Measurements from ENCODE around the gene LRCH1. TPM values are rescaled to one million over a fixed set of nuclear protein-coding genes. Genes with fewer than 3 reads are reported as not detected.
"Not testable (repeated sequence)": the region's sequence is repeated elsewhere in the genome, so short reads cannot be mapped to it uniquely, and the experiment has no call there.

LRCH1 gene
- total RNA-seq, 4 donors from 2014 or later: 5.0 to 20.4 (median 7.4) TPM

- H3K9me3 ChIP-seq: no peaks in the 10 kb centered on the region
- H3K36me3 ChIP-seq: peaks cover 0 to 35% (median 0%) of the 10 kb centered on the region in 3 donors
- no peak for DNase-seq
- H3K27ac ChIP-seq: no peak overlapping the region
- WGBS, 2 donors: 79 to 83% methylated on average over 4 to 6 of the region's 6 CpGs
- H3K4me3 ChIP-seq: no peak overlapping the region
- intact Hi-C loops (cut with DNase I): no loop called here
- H3K4me1 ChIP-seq: peaks cover 0 to 10% (median 0%) of the 10 kb centered on the region in 3 donors
- H3K27me3 ChIP-seq: no peaks in the 10 kb centered on the region
- TF ChIP-seq POLR2A (IDR thresholded peaks at IDR 0.05) (no peak), CTCF (IDR thresholded peaks at IDR 0.05) (no peak)
Observed at GRCh38 chr13:46753917-46754316, 200.9 kb downstream of the LRCH1 start.

DNA sequence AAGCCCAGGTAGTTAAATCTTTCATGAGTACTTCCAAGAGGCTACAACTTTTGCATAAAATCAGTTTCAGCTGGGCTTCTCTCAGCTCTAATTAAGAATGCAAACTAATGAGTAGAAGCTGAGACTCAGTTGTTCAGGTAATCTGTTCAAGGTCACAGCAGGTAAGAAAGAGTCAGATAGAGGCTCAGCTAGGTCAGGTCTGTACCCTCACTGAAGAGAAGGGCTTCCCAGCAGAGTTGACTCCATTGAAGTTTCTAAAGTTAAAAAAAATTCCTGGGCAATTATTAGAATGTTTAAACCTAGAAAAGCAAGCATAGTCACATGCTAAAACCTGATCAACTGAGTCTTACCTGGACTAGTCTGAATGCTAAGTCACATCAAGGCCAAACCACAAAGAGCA is 201.8 kb downstream of the LRCH1 start:
- intact Hi-C loops (cut with DNase I): no loop called here
- TF ChIP-seq POLR2A (IDR thresholded peaks at IDR 0.05) (no peak), CTCF (IDR thresholded peaks at IDR 0.05) (no peak)
- Histone ChIP-seq H3K27me3 (no peaks in the 10 kb centered on the region), H3K36me3 (peaks cover 0 to 26% (median 0%) of the 10 kb centered on the region in 3 donors), H3K4me1 (peaks cover 0 to 10% (median 0%) of the 10 kb centered on the region in 3 donors), H3K4me3 (no peak overlapping the region), H3K9me3 (no peaks in the 10 kb centered on the region), H3K27ac (no peak overlapping the region)
- DNase-seq: no peak

- peaks cover 0 to 19% (median 0%) of the 10 kb centered on the region in 3 donors for H3K36me3 ChIP-seq
- H3K4me1 ChIP-seq: peaks cover 0 to 10% (median 0%) of the 10 kb centered on the region in 3 donors
- H3K27me3 ChIP-seq; H3K27ac ChIP-seq; H3K9me3 ChIP-seq; intact Hi-C loops (cut with DNase I); H3K4me3 ChIP-seq; DNase-seq: not testable (repeated sequence)
- WGBS, 2 donors: 90% methylated on average over 4 of the region's 5 CpGs; no CpG with 5 or more reads in 1 of the 2 donors
Observed at GRCh38 chr13:46755508-46755907, 202.5 kb downstream of the LRCH1 start.

- H3K4me1 ChIP-seq: peaks cover 0 to 10% (median 0%) of the 10 kb centered on the region in 3 donors
- no peaks in the 10 kb centered on the region for H3K27me3 ChIP-seq
- no peaks in the 10 kb centered on the region for H3K9me3 ChIP-seq
- no peak for DNase-seq
- no peak overlapping the region for H3K27ac ChIP-seq
- intact Hi-C loops (cut with DNase I): no loop called here
- peaks cover 0 to 5% (median 0%) of the 10 kb centered on the region in 3 donors for H3K36me3 ChIP-seq
- WGBS, 2 donors: 15 to 26% methylated on average over 4 of the region's 4 CpGs
- TF ChIP-seq POLR2A (IDR thresholded peaks at IDR 0.05) (no peak), CTCF (IDR thresholded peaks at IDR 0.05) (no peak)
- H3K4me3 ChIP-seq: no peak overlapping the region
Observed at GRCh38 chr13:46756977-46757376, 204.0 kb downstream of the LRCH1 start.

DNA sequence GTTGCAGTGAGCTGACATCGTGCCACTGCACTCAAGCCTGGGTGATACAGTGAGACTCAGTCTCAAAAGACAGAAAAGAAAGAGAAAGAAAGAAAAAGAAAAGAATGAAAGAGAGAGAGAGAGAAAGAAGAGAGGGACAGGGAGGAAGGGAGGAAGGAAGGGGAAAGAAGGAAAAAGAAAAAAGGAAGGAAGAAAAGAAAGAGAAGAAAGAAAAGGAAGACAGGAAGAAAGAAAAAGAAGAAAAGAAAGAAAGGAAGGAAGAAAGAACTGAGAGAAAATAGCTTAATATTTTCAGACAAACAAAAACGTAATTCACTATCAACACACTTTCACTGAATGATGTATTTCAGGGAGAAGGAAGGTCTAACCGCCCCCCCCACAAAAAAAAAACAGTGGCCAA is 204.7 kb downstream of the LRCH1 start:
- 61 to 68% methylated on average over 3 of the region's 3 CpGs for WGBS, 2 donors
- H3K4me3 ChIP-seq: no peak overlapping the region
- TF ChIP-seq CTCF (IDR thresholded peaks at IDR 0.05) (no peak), POLR2A (IDR thresholded peaks at IDR 0.05) (no peak)
- no peak for DNase-seq
- H3K4me1 ChIP-seq: peaks cover 0 to 10% (median 0%) of the 10 kb centered on the region in 3 donors
- no peak overlapping the region for H3K27ac ChIP-seq
- H3K36me3 ChIP-seq: no peaks in the 10 kb centered on the region
- no peaks in the 10 kb centered on the region for H3K9me3 ChIP-seq
- intact Hi-C loops (cut with DNase I): no loop called here
- H3K27me3 ChIP-seq: no peaks in the 10 kb centered on the region

DNA sequence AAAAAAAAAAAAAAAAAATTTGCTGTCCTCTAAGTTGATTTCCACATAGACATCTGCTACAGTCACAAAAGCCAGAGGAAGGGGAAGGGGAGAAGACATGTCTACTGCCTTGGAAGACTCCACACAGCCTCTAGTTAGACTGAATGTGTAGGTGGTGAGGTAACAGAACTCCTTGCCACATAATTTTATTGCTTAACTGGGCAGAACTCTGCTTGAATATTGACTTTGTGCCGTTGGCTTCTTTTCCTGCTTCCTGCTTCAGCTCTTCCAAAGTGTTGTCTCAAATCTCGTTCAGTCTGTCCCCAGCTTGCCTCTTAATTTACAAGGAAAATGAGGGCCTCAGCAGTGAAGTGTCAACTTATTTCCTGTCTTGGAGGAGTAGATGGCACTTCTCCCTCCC is 206.9 kb downstream of the LRCH1 start:
- peaks cover 0 to 10% (median 0%) of the 10 kb centered on the region in 3 donors for H3K4me1 ChIP-seq
- intact Hi-C loops (cut with DNase I): no loop called here
- no peak overlapping the region for H3K27ac ChIP-seq
- H3K27me3 ChIP-seq: no peaks in the 10 kb centered on the region
- no peaks in the 10 kb centered on the region for H3K36me3 ChIP-seq
- TF ChIP-seq POLR2A (IDR thresholded peaks at IDR 0.05) (no peak), CTCF (IDR thresholded peaks at IDR 0.05) (no peak)
- H3K4me3 ChIP-seq: no peak overlapping the region
- H3K9me3 ChIP-seq: no peaks in the 10 kb centered on the region
- no peak for DNase-seq
- 4 to 10% methylated on average over 2 of the region's 2 CpGs for WGBS, 2 donors
